HEK293 (cell line): Measurements from ENCODE around the gene COL4A1.

Source experiments
- CTCF ChIA-PET: fragments of 350-600 bp; formaldehyde crosslinking; extraction: SDS; loops from one replicate; lab custom pipeline; 2021; ENCODE audit warnings: antibody characterized with exemption; lab: Yijun Ruan, JAX
- POLR2A ChIA-PET: fragments of 300-600 bp; formaldehyde crosslinking; extraction: SDS; loops from one replicate; lab custom pipeline; 2020; ENCODE audit warnings: antibody characterized with exemption, inconsistent platforms; lab: Yijun Ruan, JAX
- H3K27ac ChIP-seq: fragments of 200-500 bp; sonication (Bioruptor generic); 2 replicates; pipeline ENCODE4 v1.5.1; 2014; ENCODE audit warnings: low read depth, low read length, control low read depth, inconsistent platforms; ENCODE audit errors: extremely low read depth
- H3K36me3 ChIP-seq, 2 experiments: fragments of 200-500 bp in 1 of 2; sonication (Bioruptor generic) in 1 of 2; 1 replicate in 1 of 2; 2 replicates in 1 of 2; pipeline ENCODE4 v1.5.1; 2014 to 2017; ENCODE audit warnings: inconsistent platforms in 2 of 2, low read length in 2 of 2; ENCODE audit not compliant: control insufficient read depth in 2 of 2, insufficient read depth in 1 of 2
- H3K4me1 ChIP-seq: fragments of 200-500 bp; sonication (Bioruptor generic); 2 replicates; pipeline ENCODE4 v1.5.1; 2014; ENCODE audit warnings: mild to moderate bottlenecking, low read length, inconsistent platforms; ENCODE audit not compliant: control insufficient read depth, insufficient read depth
- H3K4me3 ChIP-seq: 2 replicates; pipeline ENCODE4 v1.5.1; 2011; ENCODE audit warnings: low read depth, mild to moderate bottlenecking, control low read depth, low read length, moderate library complexity
- H3K9me3 ChIP-seq: fragments of 200-500 bp; sonication (Bioruptor generic); 2 replicates; pipeline ENCODE4 v1.5.1; 2014; ENCODE audit warnings: low read depth, low read length, inconsistent platforms; ENCODE audit not compliant: control insufficient read depth, insufficient read depth
- BCL11B ChIP-seq: fragments of 450-650 bp; formaldehyde crosslinking; IDR thresholded peaks from 2 replicates; pipeline ENCODE4 v1.5.1; 2016; ENCODE audit warnings: low read depth, missing biosample characterization, missing genetic modification characterization
- EGR2 ChIP-seq: fragments of 450-650 bp; formaldehyde crosslinking; IDR thresholded peaks from 2 replicates; pipeline ENCODE4 v1.5.1; 2016; ENCODE audit warnings: low read depth, missing biosample characterization, missing genetic modification characterization
- KLF1 ChIP-seq: fragments of 450-650 bp; formaldehyde crosslinking; IDR thresholded peaks from 2 replicates; pipeline ENCODE4 v1.5.1; 2016; ENCODE audit warnings: missing biosample characterization, missing genetic modification characterization
- KLF17 ChIP-seq: fragments of 450-650 bp; formaldehyde crosslinking; IDR thresholded peaks from 2 replicates; pipeline ENCODE4 v1.5.1; 2016; ENCODE audit warnings: missing biosample characterization, missing genetic modification characterization
- KLF7 ChIP-seq: fragments of 450-650 bp; formaldehyde crosslinking; IDR thresholded peaks from 2 replicates; pipeline ENCODE4 v1.5.1; 2016; ENCODE audit warnings: missing biosample characterization, missing genetic modification characterization, borderline replicate concordance
- ZBTB1 ChIP-seq: fragments of 450-650 bp; formaldehyde crosslinking; IDR thresholded peaks from 2 replicates; pipeline ENCODE4 v1.5.1; 2016; ENCODE audit warnings: missing biosample characterization, missing genetic modification characterization
- ZBTB8A ChIP-seq: fragments of 450-650 bp; formaldehyde crosslinking; IDR thresholded peaks from 2 replicates; pipeline ENCODE4 v1.5.1; 2016; ENCODE audit warnings: missing biosample characterization, missing genetic modification characterization
- ZNF112 ChIP-seq: fragments of 450-650 bp; formaldehyde crosslinking; IDR thresholded peaks from 2 replicates; pipeline ENCODE4 v1.5.0; 2017; ENCODE audit warnings: missing biosample characterization, missing genetic modification characterization
- ZNF138 ChIP-seq: fragments of 450-650 bp; formaldehyde crosslinking; IDR thresholded peaks from 2 replicates; pipeline ENCODE4 v1.5.1; 2016; ENCODE audit warnings: missing biosample characterization, missing genetic modification characterization, borderline replicate concordance
- ZNF18 ChIP-seq: fragments of 450-650 bp; formaldehyde crosslinking; IDR thresholded peaks from 2 replicates; pipeline ENCODE4 v1.5.1; 2016; ENCODE audit warnings: missing biosample characterization, missing genetic modification characterization
- ZNF2 ChIP-seq: fragments of 450-650 bp; formaldehyde crosslinking; IDR thresholded peaks from 2 replicates; pipeline ENCODE4 v1.5.1; 2016; ENCODE audit warnings: missing biosample characterization, missing genetic modification characterization
- ZNF223 ChIP-seq: fragments of 450-650 bp; formaldehyde crosslinking; IDR thresholded peaks from 2 replicates; pipeline ENCODE4 v1.5.1; 2016; ENCODE audit warnings: missing biosample characterization, missing genetic modification characterization
- ZNF280C ChIP-seq: fragments of 450-650 bp; formaldehyde crosslinking; IDR thresholded peaks from 2 replicates; pipeline ENCODE4 v1.5.1; 2016; ENCODE audit warnings: missing biosample characterization, missing genetic modification characterization
- ZNF394 ChIP-seq: fragments of 450-650 bp; formaldehyde crosslinking; IDR thresholded peaks from 2 replicates; pipeline ENCODE4 v1.5.1; 2016; ENCODE audit warnings: missing biosample characterization, missing genetic modification characterization, mild to moderate bottlenecking, moderate library complexity, borderline replicate concordance
- ZNF501 ChIP-seq: fragments of 450-650 bp; formaldehyde crosslinking; IDR thresholded peaks from 2 replicates; pipeline ENCODE4 v1.5.1; 2016; ENCODE audit warnings: missing biosample characterization, missing genetic modification characterization
- ZNF513 ChIP-seq: fragments of 450-650 bp; IDR thresholded peaks from 2 replicates; pipeline ENCODE4 v1.5.1; 2018; ENCODE audit warnings: missing biosample characterization, missing genetic modification characterization
- ZNF544 ChIP-seq: fragments of 450-650 bp; formaldehyde crosslinking; IDR thresholded peaks from 2 replicates; pipeline ENCODE4 v1.5.0; 2017; ENCODE audit warnings: missing biosample characterization, missing genetic modification characterization
- ZNF585B ChIP-seq: fragments of 450-650 bp; formaldehyde crosslinking; IDR thresholded peaks from 2 replicates; pipeline ENCODE4 v1.5.1; 2016; ENCODE audit warnings: missing biosample characterization, missing genetic modification characterization
- ZNF621 ChIP-seq: fragments of 450-650 bp; formaldehyde crosslinking; IDR thresholded peaks from 2 replicates; pipeline ENCODE4 v1.5.1; 2017; ENCODE audit warnings: missing biosample characterization, missing genetic modification characterization
- ZNF629 ChIP-seq: fragments of 450-650 bp; formaldehyde crosslinking; IDR thresholded peaks from 2 replicates; pipeline ENCODE4 v1.5.1; 2017; ENCODE audit warnings: missing biosample characterization, missing genetic modification characterization
- ZNF645 ChIP-seq: fragments of 450-650 bp; formaldehyde crosslinking; IDR thresholded peaks from 2 replicates; pipeline ENCODE4; 2016; ENCODE audit warnings: missing biosample characterization, missing genetic modification characterization
- ZNF837 ChIP-seq: fragments of 450-650 bp; formaldehyde crosslinking; IDR thresholded peaks from 2 replicates; pipeline ENCODE4 v1.5.1; 2016; ENCODE audit warnings: missing biosample characterization, missing genetic modification characterization
- ZNF843 ChIP-seq: fragments of 450-650 bp; formaldehyde crosslinking; IDR thresholded peaks from 2 replicates; pipeline ENCODE4 v1.5.1; 2016; ENCODE audit warnings: missing biosample characterization, missing genetic modification characterization

COL4A1 gene

GRCh38 chr13:110336681-110337080 lies 29.7 kb upstream of the COL4A1 start:
- Histone ChIP-seq H3K9me3 (no peaks in the 10 kb centered on the region), H3K4me1 (peaks cover 6% of the 10 kb centered on the region; the same call in 1 of the 2 replicates), H3K27ac (no peak overlapping the region), H3K4me3 (no peak overlapping the region), H3K36me3 (no peaks in the 10 kb centered on the region)
- CTCF ChIA-PET, result no interaction called here
- POLR2A ChIA-PET, result no interaction called here
- TF ChIP-seq ZNF18 (tag by site-specific recombination) (no peak), KLF1 (tag by site-specific recombination) (no peak), ZBTB1 (no peak), ZNF621 (tag by site-specific recombination) (no peak), ZNF138 (tag by site-specific recombination) (no peak), ZNF837 (tag by site-specific recombination) (no peak), BCL11B (tag by site-specific recombination) (no peak), KLF7 (tag by site-specific recombination) (no peak), ZNF2 (tag by site-specific recombination) (no peak), ZNF501 (tag by site-specific recombination) (no peak), EGR2 (tag by site-specific recombination) (no peak), ZNF544 (tag by site-specific recombination) (no peak), ZNF280C (tag by site-specific recombination) (no peak), ZNF394 (no peak), ZNF629 (tag by site-specific recombination) (no peak)

GRCh38 chr13:110336108-110336507 lies 29.2 kb upstream of the COL4A1 start:
- POLR2A ChIA-PET, result no interaction called here
- no peak for TF ChIP-seq ZNF645
- no peak for TF ChIP-seq ZNF843 (tag by site-specific recombination)
- TF ChIP-seq ZNF585B (tag by site-specific recombination), result no peak
- TF ChIP-seq KLF7 (tag by site-specific recombination), result no peak
- TF ChIP-seq ZNF112 (tag by site-specific recombination), result no peak
- no peak for TF ChIP-seq ZNF513
- TF ChIP-seq ZBTB8A, result no peak
- TF ChIP-seq EGR2 (tag by site-specific recombination), result no peak
- TF ChIP-seq ZNF223 (tag by site-specific recombination), result no peak
- TF ChIP-seq KLF17 (tag by site-specific recombination), result no peak

More at GRCh38 chr13:110336108-110336507, 29.2 kb upstream of the COL4A1 start:
- H3K36me3 ChIP-seq, result no peaks in the 10 kb centered on the region
- H3K4me1 ChIP-seq, result 0 out of 2 replicates have a peak, but pooled peaks cover 3% of the 10 kb centered on the region
- no peak overlapping the region for H3K4me3 ChIP-seq
- CTCF ChIA-PET, result no interaction called here
- H3K9me3 ChIP-seq, result no peaks in the 10 kb centered on the region
- no peak overlapping the region for H3K27ac ChIP-seq
